Kidney epithelial cell (primary cell): Measurements from ENCODE around the gene SNRPA1. TPM values are rescaled to one million over a fixed set of nuclear protein-coding genes. Genes with fewer than 3 reads are reported as not detected.

Experiments
- DNase-seq: peaks from one replicate; pipeline ENCODE4 v3.0.0-alpha.2; 2010; ENCODE audit warnings: low read depth
- H3K27me3 ChIP-seq: 2 replicates; pipeline ENCODE4 v1.6.0; 2011; ENCODE audit warnings: low read length; ENCODE audit not compliant: control insufficient read depth, insufficient read depth
- H3K36me3 ChIP-seq: 2 replicates; pipeline ENCODE4 v1.5.1; 2011; ENCODE audit warnings: low read length; ENCODE audit not compliant: control insufficient read depth, insufficient read depth
- H3K4me3 ChIP-seq: 2 replicates; pipeline ENCODE4 v1.5.1; 2011; ENCODE audit warnings: low read depth, mild to moderate bottlenecking, control low read depth, low read length
- total RNA-seq: library from RNA; depleted of rRNA; stranded (reverse); fragments of >200 nt; gene quantifications from 2 replicates; pipeline ENCODE4 v1.2.3, GENCODE V29; 2015
- TF ChIP-seq, protein P1 (sequence below): IDR thresholded peaks from 2 replicates; pipeline ENCODE4 v1.5.1; 2011; ENCODE audit warnings: mild to moderate bottlenecking, moderate library complexity, low read length, control low read depth, inconsistent platforms; ENCODE audit not compliant: insufficient read depth, poor library complexity, severe bottlenecking

SNRPA1 gene
- total RNA-seq, 1 donor from 2014 or later, result 39.8 TPM

DNA sequence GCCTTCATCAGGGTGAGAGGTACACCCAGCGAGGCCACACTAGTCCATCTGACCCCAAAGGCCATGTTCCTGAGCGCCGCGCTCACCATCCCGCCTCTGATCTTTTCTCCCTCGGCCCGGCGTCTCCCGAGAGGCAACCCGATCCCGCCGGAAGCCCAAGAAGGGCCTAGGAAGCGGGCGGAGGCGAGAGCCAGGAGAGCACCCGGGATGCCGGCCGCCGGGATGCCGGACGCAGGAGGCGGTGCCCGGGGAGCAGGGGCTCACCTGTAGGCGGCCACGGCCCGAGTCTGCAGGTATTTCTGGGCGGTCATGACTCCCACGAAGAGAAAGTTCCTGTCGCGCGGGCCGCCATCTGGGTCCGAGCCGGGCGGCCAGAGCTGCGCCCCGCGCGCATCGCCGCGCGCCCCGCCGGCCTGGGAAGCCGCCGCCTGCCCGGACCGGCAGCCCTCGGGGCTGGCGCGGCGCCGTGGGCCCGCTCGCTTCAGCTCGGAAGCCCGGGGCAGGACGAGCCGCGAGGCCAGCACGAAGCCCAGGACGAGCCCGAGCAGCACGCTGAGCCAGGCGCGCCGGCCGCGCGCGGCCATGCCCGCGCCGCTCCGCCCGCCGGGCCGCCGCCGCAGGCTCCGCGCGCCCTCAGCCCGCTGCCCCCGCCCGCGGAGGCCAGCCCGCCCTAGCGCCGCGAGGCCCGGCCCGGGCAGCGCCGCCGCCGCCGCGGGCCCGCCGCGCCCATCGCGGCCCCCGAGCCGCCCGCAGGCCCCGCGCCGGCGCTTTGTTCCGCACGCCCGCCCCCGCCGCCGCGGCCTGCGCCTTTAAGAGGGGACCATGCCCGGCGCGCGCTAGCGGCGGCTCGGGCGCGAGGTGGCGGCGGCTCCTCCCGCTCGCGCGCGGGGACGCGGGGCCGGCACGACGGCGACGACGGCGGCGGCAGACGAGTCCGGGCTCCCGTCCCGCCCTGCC, 43.9 kb downstream of the SNRPA1 start:
- no peaks in the 10 kb centered on the region for H3K36me3 ChIP-seq
- TF ChIP-seq, protein P1, sequence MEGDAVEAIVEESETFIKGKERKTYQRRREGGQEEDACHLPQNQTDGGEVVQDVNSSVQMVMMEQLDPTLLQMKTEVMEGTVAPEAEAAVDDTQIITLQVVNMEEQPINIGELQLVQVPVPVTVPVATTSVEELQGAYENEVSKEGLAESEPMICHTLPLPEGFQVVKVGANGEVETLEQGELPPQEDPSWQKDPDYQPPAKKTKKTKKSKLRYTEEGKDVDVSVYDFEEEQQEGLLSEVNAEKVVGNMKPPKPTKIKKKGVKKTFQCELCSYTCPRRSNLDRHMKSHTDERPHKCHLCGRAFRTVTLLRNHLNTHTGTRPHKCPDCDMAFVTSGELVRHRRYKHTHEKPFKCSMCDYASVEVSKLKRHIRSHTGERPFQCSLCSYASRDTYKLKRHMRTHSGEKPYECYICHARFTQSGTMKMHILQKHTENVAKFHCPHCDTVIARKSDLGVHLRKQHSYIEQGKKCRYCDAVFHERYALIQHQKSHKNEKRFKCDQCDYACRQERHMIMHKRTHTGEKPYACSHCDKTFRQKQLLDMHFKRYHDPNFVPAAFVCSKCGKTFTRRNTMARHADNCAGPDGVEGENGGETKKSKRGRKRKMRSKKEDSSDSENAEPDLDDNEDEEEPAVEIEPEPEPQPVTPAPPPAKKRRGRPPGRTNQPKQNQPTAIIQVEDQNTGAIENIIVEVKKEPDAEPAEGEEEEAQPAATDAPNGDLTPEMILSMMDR, result no peak
- no peak for DNase-seq

DNA sequence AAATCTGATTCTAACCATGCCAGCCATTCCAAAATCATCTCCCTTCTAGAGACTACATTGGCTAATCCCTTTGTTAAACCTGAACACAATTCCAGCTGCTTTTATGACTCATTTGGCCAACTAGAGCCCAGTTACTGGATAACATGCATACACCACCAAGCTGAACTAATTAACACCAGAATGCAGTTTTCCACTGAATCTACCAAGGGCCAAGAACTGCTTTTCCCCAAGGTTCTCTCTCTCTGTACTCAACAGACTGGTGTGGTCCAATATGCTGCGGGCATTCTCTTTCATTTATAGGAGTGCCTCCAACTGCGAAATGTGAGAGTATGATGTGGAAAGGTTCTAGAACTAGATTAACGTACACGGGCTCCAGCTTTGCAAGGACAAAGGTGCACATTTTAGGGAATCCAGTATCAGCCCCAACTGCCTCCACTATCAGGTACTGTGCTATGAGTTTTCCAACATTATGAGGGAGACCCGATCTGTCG, 44.7 kb downstream of the SNRPA1 start:
- TF ChIP-seq, protein P1, result no peak
- DNase-seq, result peak; percentile 51
- Histone ChIP-seq H3K36me3 (no peaks in the 10 kb centered on the region), H3K4me3 (peak overlapping the region; percentile 76), H3K27me3 (no peaks in the 10 kb centered on the region)

More for the DNA sequence above, 43.9 kb downstream of the SNRPA1 start:
- peak overlapping the region; percentile 76 for H3K4me3 ChIP-seq
- no peaks in the 10 kb centered on the region for H3K27me3 ChIP-seq

DNA sequence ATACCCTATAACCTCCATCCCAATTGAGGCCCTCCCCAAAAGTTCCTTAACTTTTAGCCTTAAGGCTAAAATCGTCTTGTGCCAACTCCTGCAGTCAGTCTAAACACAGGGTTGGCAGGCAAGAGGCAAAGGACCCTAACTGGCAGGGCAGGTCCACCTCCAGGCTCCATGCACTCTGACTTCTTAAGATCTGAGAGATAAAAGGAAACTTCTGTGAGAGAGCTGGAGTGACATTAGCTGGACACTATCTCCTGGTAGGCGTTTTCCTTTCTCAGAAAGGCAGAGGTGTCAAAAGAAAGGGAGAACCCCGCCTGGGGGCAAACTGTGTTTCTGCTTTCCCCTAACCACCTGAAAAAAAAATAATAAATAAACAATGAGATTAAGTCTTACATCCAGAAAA, 46.8 kb downstream of the SNRPA1 start:
- H3K27me3 ChIP-seq, result no peaks in the 10 kb centered on the region
- TF ChIP-seq, protein P1, result no peak
- no peaks in the 10 kb centered on the region for H3K36me3 ChIP-seq
- no peak for DNase-seq
- no peak overlapping the region for H3K4me3 ChIP-seq

DNA sequence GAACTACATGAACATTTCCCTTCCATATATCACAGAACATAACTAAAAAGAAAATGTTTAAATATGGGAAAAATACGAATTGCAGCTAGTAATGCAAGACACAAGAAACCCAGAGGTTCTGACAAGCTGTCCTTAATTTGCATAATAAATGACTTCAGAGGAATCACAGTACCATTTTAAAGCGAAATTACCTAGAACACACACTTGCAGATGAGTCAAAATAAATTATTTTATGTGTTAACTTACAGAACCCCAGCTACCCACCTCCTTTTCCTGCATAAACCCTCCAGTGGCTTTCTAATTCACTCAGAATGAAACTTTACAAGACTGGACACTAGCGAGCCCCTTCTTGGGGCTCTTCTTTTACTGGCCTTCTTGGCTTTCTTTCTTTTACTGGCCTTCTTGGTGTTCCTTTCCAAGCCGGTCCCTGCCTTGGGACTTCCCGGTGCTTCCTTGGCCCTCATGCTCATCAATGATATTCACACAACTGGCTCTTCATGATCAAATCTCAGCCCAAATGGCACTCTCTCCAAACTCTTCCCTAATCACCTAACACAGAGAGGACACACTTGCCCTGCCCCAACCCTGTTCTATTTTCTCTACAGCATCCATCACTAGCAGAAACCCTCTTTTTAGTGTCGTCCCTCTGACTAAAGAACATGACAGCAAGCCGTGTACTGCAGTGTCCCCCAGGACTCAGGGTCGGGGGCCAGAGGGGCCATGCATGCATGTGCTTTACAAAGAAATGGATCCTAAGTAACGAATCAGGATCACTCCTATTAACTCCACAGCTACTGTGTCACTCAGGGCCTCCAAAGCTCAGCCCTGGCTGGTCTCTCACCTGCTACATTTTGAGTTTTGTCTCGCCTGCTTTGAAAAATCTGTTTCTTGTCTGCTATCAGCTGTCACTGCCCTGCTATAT, 48.0 kb downstream of the SNRPA1 start:
- TF ChIP-seq, protein P1, result no peak
- Histone ChIP-seq H3K36me3 (no peaks in the 10 kb centered on the region), H3K27me3 (no peaks in the 10 kb centered on the region), H3K4me3 (no peak overlapping the region)
- DNase-seq, result no peak

DNA sequence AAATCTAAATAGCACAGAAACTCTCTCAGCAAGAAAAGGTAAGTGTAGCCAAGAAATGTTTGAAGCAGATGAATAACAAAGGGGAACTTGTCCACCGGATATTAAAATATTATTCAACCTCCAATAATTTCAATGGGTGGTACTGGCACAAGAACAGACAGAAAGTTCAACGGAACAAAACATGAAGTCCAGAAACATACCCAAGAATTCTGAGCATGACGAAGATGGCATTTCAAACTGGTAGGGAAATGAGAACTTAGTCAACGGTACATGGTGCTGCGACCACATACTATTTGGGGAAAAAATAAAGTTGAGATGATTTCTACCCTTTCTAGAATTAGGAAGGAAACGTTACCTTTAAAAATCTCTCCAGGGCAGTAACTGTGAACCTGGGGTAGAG, 48.7 kb downstream of the SNRPA1 start:
- Histone ChIP-seq H3K36me3 (no peaks in the 10 kb centered on the region), H3K27me3 (no peaks in the 10 kb centered on the region), H3K4me3 (no peak overlapping the region)
- no peak for DNase-seq
- TF ChIP-seq, protein P1, result no peak
